GM12892 (cell line): ENCODE measurements around the gene OSBP2.

Experiments
- POLR2A ChIP-seq: IDR thresholded peaks from 2 replicates; pipeline ENCODE4 v1.6.1; 2011; ENCODE audit warnings: low read depth, low read length, control low read depth
- TAF1 ChIP-seq: IDR thresholded peaks from 2 replicates; pipeline ENCODE4 v1.6.1; 2011; ENCODE audit warnings: low read depth, mild to moderate bottlenecking, control low read depth, low read length, borderline replicate concordance

- TF ChIP-seq TAF1 = no peak
- TF ChIP-seq POLR2A = no peak
These were observed 60.5 kb downstream of the OSBP2 start for GRCh38 chr22:30754971-30755758.
